GM12878 (cell line): ENCODE results near the gene ANKRD66. TPM values are rescaled to one million over a fixed set of nuclear protein-coding genes. Genes with fewer than 3 reads are reported as not detected.

ENCODE experiments used
- ATAC-seq: fragments of 200-7000 bp; cut with Tn5 transposase; 3 replicates; pipeline ENCODE4 v1.9.1; 2020; ENCODE audit warnings: mild to moderate bottlenecking, moderate library complexity
- BruUV-seq: library from RNA; stranded (reverse); fragments of 400-500 nt; replicated peaks from 2 replicates; lab custom pipeline; 2021; lab: Mats Ljungman, UMichigan
- CTCF ChIA-PET: fragments of 300-600 bp; sonication (Branson Sonifier 250); formaldehyde crosslinking; extraction: SDS; loops from one replicate; lab custom pipeline; 2021; ENCODE audit warnings: inconsistent platforms; lab: Yijun Ruan, JAX
- POLR2A ChIA-PET: fragments of 350-600 bp; formaldehyde crosslinking; extraction: SDS; loops from one replicate; lab custom pipeline; 2021; ENCODE audit warnings: inconsistent platforms; lab: Charles Lee
- RAD21 ChIA-PET: fragments of 300-600 bp; sonication (Branson Sonifier 250); formaldehyde crosslinking; loops from one replicate; lab custom pipeline; 2023; ENCODE audit warnings: antibody characterized with exemption; ENCODE audit not compliant: unreplicated experiment; lab: Charles Lee
- SMC1A ChIA-PET: fragments of 300-600 bp; sonication (Branson Sonifier 250); formaldehyde crosslinking; loops from one replicate; lab custom pipeline; 2023; ENCODE audit not compliant: unreplicated experiment, uncharacterized antibody; lab: Charles Lee
- DNase-seq: peaks from one replicate; pipeline ENCODE4 v3.0.0-alpha.2; 2011; ENCODE audit warnings: low read depth, low spot score
- FAIRE-seq: peaks from 3 replicates; lab custom pipeline; 2011; peaks lifted over from hg19 to GRCh38; lab: Jason Lieb, UNC
- H2AFZ ChIP-seq: 2 replicates; pipeline ENCODE4 v1.6.0; 2011; ENCODE audit warnings: low read depth, low read length, control low read depth; ENCODE audit not compliant: control insufficient read depth
- H3K27ac ChIP-seq: 2 replicates; pipeline ENCODE4 v1.5.1; 2011; ENCODE audit warnings: control low read depth; ENCODE audit not compliant: control insufficient read depth, insufficient read depth
- H3K27me3 ChIP-seq, 2 experiments: replicated peaks in 1 of 2; 2 replicates each; pipeline versions ENCODE4 v1.6.0 to v1.6.1; 2011; ENCODE audit warnings: low read length in 1 of 2; ENCODE audit not compliant: control insufficient read depth in 2 of 2, insufficient read depth in 2 of 2
- H3K36me3 ChIP-seq, 2 experiments: 2 replicates each; pipeline ENCODE4 v1.5.1; 2011; ENCODE audit warnings: low read length in 1 of 2; ENCODE audit not compliant: control insufficient read depth in 2 of 2, insufficient read depth in 2 of 2
- H3K4me1 ChIP-seq: 2 replicates; pipeline ENCODE4 v1.6.1; 2011; ENCODE audit warnings: mild to moderate bottlenecking, low read length, moderate library complexity, mixed read lengths; ENCODE audit not compliant: control insufficient read depth, insufficient read depth
- H3K4me2 ChIP-seq: 2 replicates; pipeline ENCODE4 v1.6.0; 2011; ENCODE audit warnings: control low read depth; ENCODE audit not compliant: control insufficient read depth, insufficient read depth
- H3K4me3 ChIP-seq: fragments of 200-600 bp; sonication (generic); 2 replicates; pipeline ENCODE4 v1.5.1; 2016
- H3K79me2 ChIP-seq: 2 replicates; pipeline ENCODE4 v1.6.0; 2011; ENCODE audit warnings: low read length; ENCODE audit not compliant: control insufficient read depth, insufficient read depth
- H3K9ac ChIP-seq: 2 replicates; pipeline ENCODE4 v1.8.0; 2011; ENCODE audit warnings: low read length, control low read depth, mixed read lengths; ENCODE audit not compliant: control insufficient read depth, insufficient read depth
- H3K9me3 ChIP-seq: replicated peaks from 3 replicates; pipeline ENCODE4 v1.5.1; 2011; ENCODE audit warnings: mild to moderate bottlenecking, low read length; ENCODE audit not compliant: control insufficient read depth, insufficient read depth
- H4K20me1 ChIP-seq: 2 replicates; pipeline ENCODE4 v1.6.0; 2011; ENCODE audit not compliant: control insufficient read depth, insufficient read depth
- CHD1 ChIP-seq: IDR thresholded peaks from 2 replicates; pipeline ENCODE4 v1.6.1; 2012; ENCODE audit warnings: low read depth, low read length, improper control_type of control experiment
- KDM1A ChIP-seq: fragments of 200-600 bp; sonication (generic); IDR thresholded peaks from 2 replicates; pipeline ENCODE4 v1.6.1; 2016; ENCODE audit warnings: borderline replicate concordance
- MTA2 ChIP-seq: fragments of 450-650 bp; IDR thresholded peaks from 2 replicates; pipeline ENCODE4 v1.6.1; 2016; ENCODE audit warnings: low read depth, mild to moderate bottlenecking, moderate library complexity
- NR2C2 ChIP-seq: IDR thresholded peaks from 2 replicates; pipeline ENCODE4 v1.6.1; 2011; ENCODE audit warnings: borderline replicate concordance, low read depth; ENCODE audit not compliant: control insufficient read depth, insufficient read length
- RB1 ChIP-seq: fragments of 450-650 bp; formaldehyde crosslinking; IDR thresholded peaks from 2 replicates; pipeline ENCODE4 v1.6.1; 2017; ENCODE audit warnings: mild to moderate bottlenecking, borderline replicate concordance
- RELA ChIP-seq: fragments of 450-650 bp; IDR thresholded peaks from 2 replicates; pipeline ENCODE4 v1.8.0; 2014; ENCODE audit warnings: borderline replicate concordance; ENCODE audit not compliant: partially characterized antibody
- SUZ12 ChIP-seq: fragments of 200-600 bp; sonication (generic); IDR thresholded peaks from one replicate; pipeline ENCODE4 v1.6.1; 2018; ENCODE audit warnings: antibody characterized with exemption, mild to moderate bottlenecking; ENCODE audit not compliant: unreplicated experiment
- ZNF384 ChIP-seq: IDR thresholded peaks from 2 replicates; pipeline ENCODE4 v1.6.1; 2012; ENCODE audit warnings: low read depth, mild to moderate bottlenecking, low read length, improper control_type of control experiment, borderline replicate concordance
- ZZZ3 ChIP-seq: IDR thresholded peaks from 2 replicates; pipeline ENCODE4 v1.6.1; 2011; ENCODE audit warnings: low read depth; ENCODE audit not compliant: control insufficient read depth, insufficient read length
- WGBS: methylation state at CpG from one replicate; pipeline ENCODE4 v1.1.6; 2016; ENCODE audit warnings: low lambda C conversion rate; ENCODE audit not compliant: insufficient replicate concordance, insufficient coverage; ENCODE audit errors: missing lambda C conversion rate; 5-methylcytosine and 5-hydroxymethylcytosine counted together
- in situ Hi-C: fragments of 300-500 bp; cut with MboI; formaldehyde crosslinking; loops from 9 replicates; pipeline ENCODE4 v1.14.3; 2018; ENCODE audit warnings: mixed read lengths
- intact Hi-C: fragments of 100-400 bp; cut with micrococcal nuclease; formaldehyde crosslinking; loops from one replicate; pipeline ENCODE4 v1.14.2; 2022; ENCODE audit not compliant: unreplicated experiment
- polyA plus RNA-seq, 11 experiments: library from polyadenylated mRNA; depleted of rRNA in 4 of 11; unstranded in 6 of 11; stranded (reverse) in 5 of 11; fragments of >200 nt; fragmentation: Nextera tagmentation in 4 of 11; fragmentation: Illumina TruSeq in 1 of 11; extraction: Ambion mirVana in 4 of 11; extraction: Trizol in 1 of 11; gene quantifications; 1 replicate in 1 of 11; 2 replicates in 10 of 11; pipeline versions ENCODE4 v1.2.1 to v1.2.3, GENCODE V29; 2011 to 2016; ENCODE audit warnings: inconsistent platforms in 2 of 11, missing spikeins in 2 of 11, low read depth in 1 of 11
- total RNA-seq, 4 experiments: library from RNA; depleted of rRNA in 3 of 4; stranded (reverse); fragments of >200 nt in 3 of 4; fragmentation: Illumina TruSeq in 1 of 4; extraction: Trizol in 1 of 4; gene quantifications; 2 replicates each; pipeline versions ENCODE4 v1.2.1 to v1.2.3, GENCODE V29; 2013 to 2021
- TF ChIP-seq, protein P1 (sequence below): fragments of 450-650 bp; formaldehyde crosslinking; IDR thresholded peaks from 2 replicates; pipeline ENCODE4 v1.5.0; 2022; ENCODE audit warnings: mild to moderate bottlenecking, missing genetic modification characterization
- TF ChIP-seq, protein P2 (sequence below): fragments of 450-650 bp; IDR thresholded peaks from 2 replicates; pipeline ENCODE4 v1.6.1; 2018; ENCODE audit warnings: mild to moderate bottlenecking, low read depth, moderate library complexity; ENCODE audit not compliant: partially characterized antibody
- TF ChIP-seq, protein P3 (sequence below): fragments of 450-650 bp; formaldehyde crosslinking; IDR thresholded peaks from 2 replicates; pipeline ENCODE4 v1.4.0; 2020; ENCODE audit warnings: mild to moderate bottlenecking, moderate library complexity
- TF ChIP-seq, protein P4 (sequence below): fragments of 450-650 bp; IDR thresholded peaks from 2 replicates; pipeline ENCODE4 v1.6.1; 2016; ENCODE audit warnings: mild to moderate bottlenecking

The ANKRD66 gene
- total and polyA plus RNA-seq, 10 of the 15 experiments (the other 5 are each of a cell fraction or from before 2014, with no cell fraction given), result not detected

DNA sequence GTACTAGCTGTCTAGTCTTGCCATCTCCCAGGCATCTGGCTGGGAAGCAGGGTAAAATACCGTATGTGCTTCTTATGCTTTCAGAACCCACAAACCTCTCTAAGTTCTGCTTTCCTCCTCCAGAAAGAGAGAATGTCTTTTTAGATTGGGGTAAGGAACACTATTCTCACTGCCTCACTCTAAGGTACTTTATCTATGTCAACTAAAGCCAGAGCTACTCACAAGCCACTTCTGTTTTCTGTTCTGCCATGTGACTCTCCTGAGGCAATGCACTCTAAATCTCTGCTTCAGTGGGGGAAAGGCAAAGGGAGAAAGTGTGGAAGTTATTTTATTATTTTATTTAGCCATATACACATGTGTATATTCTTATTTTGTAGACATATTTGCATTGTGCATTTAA is 62.1 kb downstream of the ANKRD66 start:
- Histone ChIP-seq H3K27me3 (no peaks in the 10 kb centered on the region), H2AFZ (no peak overlapping the region), H3K27ac (no peak overlapping the region), H3K4me2 (no peak overlapping the region), H3K79me2 (no peaks in the 10 kb centered on the region), H3K9me3 (no peaks in the 10 kb centered on the region), H3K4me3 (no peak overlapping the region), H4K20me1 (no peaks in the 10 kb centered on the region)
- RAD21 ChIA-PET, result no interaction called here
- intact Hi-C loops, result no loop called here
- FAIRE-seq, result no peak
- 0% methylated on average over 1 of the region's 1 CpG for WGBS
- DNase-seq, result no peak
- in situ Hi-C loops, result no loop called here
- no peak for ATAC-seq
- TF ChIP-seq RELA (no peak), NR2C2 (no peak), ZZZ3 (no peak), RB1 (no peak), KDM1A (no peak), CHD1 (no peak), ZNF384 (no peak), SUZ12 (no peak), MTA2 (no peak)
- TF ChIP-seq, protein P1, sequence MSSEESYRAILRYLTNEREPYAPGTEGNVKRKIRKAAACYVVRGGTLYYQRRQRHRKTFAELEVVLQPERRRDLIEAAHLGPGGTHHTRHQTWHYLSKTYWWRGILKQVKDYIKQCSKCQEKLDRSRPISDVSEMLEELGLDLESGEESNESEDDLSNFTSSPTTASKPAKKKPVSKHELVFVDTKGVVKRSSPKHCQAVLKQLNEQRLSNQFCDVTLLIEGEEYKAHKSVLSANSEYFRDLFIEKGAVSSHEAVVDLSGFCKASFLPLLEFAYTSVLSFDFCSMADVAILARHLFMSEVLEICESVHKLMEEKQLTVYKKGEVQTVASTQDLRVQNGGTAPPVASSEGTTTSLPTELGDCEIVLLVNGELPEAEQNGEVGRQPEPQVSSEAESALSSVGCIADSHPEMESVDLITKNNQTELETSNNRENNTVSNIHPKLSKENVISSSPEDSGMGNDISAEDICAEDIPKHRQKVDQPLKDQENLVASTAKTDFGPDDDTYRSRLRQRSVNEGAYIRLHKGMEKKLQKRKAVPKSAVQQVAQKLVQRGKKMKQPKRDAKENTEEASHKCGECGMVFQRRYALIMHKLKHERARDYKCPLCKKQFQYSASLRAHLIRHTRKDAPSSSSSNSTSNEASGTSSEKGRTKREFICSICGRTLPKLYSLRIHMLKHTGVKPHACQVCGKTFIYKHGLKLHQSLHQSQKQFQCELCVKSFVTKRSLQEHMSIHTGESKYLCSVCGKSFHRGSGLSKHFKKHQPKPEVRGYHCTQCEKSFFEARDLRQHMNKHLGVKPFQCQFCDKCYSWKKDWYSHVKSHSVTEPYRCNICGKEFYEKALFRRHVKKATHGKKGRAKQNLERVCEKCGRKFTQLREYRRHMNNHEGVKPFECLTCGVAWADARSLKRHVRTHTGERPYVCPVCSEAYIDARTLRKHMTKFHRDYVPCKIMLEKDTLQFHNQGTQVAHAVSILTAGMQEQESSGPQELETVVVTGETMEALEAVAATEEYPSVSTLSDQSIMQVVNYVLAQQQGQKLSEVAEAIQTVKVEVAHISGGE, result no peak
- TF ChIP-seq, protein P2, sequence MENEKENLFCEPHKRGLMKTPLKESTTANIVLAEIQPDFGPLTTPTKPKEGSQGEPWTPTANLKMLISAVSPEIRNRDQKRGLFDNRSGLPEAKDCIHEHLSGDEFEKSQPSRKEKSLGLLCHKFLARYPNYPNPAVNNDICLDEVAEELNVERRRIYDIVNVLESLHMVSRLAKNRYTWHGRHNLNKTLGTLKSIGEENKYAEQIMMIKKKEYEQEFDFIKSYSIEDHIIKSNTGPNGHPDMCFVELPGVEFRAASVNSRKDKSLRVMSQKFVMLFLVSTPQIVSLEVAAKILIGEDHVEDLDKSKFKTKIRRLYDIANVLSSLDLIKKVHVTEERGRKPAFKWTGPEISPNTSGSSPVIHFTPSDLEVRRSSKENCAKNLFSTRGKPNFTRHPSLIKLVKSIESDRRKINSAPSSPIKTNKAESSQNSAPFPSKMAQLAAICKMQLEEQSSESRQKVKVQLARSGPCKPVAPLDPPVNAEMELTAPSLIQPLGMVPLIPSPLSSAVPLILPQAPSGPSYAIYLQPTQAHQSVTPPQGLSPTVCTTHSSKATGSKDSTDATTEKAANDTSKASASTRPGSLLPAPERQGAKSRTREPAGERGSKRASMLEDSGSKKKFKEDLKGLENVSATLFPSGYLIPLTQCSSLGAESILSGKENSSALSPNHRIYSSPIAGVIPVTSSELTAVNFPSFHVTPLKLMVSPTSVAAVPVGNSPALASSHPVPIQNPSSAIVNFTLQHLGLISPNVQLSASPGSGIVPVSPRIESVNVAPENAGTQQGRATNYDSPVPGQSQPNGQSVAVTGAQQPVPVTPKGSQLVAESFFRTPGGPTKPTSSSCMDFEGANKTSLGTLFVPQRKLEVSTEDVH, result no peak
- TF ChIP-seq, protein P3, sequence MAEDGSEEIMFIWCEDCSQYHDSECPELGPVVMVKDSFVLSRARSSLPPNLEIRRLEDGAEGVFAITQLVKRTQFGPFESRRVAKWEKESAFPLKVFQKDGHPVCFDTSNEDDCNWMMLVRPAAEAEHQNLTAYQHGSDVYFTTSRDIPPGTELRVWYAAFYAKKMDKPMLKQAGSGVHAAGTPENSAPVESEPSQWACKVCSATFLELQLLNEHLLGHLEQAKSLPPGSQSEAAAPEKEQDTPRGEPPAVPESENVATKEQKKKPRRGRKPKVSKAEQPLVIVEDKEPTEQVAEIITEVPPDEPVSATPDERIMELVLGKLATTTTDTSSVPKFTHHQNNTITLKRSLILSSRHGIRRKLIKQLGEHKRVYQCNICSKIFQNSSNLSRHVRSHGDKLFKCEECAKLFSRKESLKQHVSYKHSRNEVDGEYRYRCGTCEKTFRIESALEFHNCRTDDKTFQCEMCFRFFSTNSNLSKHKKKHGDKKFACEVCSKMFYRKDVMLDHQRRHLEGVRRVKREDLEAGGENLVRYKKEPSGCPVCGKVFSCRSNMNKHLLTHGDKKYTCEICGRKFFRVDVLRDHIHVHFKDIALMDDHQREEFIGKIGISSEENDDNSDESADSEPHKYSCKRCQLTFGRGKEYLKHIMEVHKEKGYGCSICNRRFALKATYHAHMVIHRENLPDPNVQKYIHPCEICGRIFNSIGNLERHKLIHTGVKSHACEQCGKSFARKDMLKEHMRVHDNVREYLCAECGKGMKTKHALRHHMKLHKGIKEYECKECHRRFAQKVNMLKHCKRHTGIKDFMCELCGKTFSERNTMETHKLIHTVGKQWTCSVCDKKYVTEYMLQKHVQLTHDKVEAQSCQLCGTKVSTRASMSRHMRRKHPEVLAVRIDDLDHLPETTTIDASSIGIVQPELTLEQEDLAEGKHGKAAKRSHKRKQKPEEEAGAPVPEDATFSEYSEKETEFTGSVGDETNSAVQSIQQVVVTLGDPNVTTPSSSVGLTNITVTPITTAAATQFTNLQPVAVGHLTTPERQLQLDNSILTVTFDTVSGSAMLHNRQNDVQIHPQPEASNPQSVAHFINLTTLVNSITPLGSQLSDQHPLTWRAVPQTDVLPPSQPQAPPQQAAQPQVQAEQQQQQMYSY (CRISPR knock-in tag), result no peak
- TF ChIP-seq, protein P4, sequence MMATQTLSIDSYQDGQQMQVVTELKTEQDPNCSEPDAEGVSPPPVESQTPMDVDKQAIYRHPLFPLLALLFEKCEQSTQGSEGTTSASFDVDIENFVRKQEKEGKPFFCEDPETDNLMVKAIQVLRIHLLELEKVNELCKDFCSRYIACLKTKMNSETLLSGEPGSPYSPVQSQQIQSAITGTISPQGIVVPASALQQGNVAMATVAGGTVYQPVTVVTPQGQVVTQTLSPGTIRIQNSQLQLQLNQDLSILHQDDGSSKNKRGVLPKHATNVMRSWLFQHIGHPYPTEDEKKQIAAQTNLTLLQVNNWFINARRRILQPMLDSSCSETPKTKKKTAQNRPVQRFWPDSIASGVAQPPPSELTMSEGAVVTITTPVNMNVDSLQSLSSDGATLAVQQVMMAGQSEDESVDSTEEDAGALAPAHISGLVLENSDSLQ, result no peak
- TF ChIP-seq, all 136 proteins: peak for 0
- no TSS peak for BruUV-seq
- POLR2A ChIA-PET, result no interaction called here
- SMC1A ChIA-PET, result no interaction called here
- H3K36me3 ChIP-seq, result no peaks in the 10 kb centered on the region
- H3K4me1 ChIP-seq, result no peaks in the 10 kb centered on the region
- H3K9ac ChIP-seq, result no peak overlapping the region
- CTCF ChIA-PET, result no interaction called here
